ENCODE data around the gene ARHGEF11.

ARHGEF11 gene

GRCh38 chr1:157043685-157044084 is 1.9 kb downstream of the ARHGEF11 start:
- no peak overlapping the region for H3K9ac ChIP-seq (ENCODE audit: low read depth, low read length, poor library complexity, severe bottlenecking)
- H3K4me1 ChIP-seq (ENCODE audit: insufficient read depth, low read length, poor library complexity, severe bottlenecking), result no peaks in the 10 kb centered on the region
- no peak overlapping the region for H2AFZ ChIP-seq (ENCODE audit: low read length)
- TF ChIP-seq EZH2phosphoT487 (IDR thresholded peaks at IDR 0.05; ENCODE audit: borderline replicate concordance) (no peak), CTCF (conservative IDR thresholded peaks at IDR 0.05; ENCODE audit: low read length) (no peak)
- H3K4me3 ChIP-seq (ENCODE audit: low read length, poor library complexity, severe bottlenecking), result no peak overlapping the region
- H3K27me3 ChIP-seq (ENCODE audit: insufficient read depth, low read length, poor library complexity, severe bottlenecking), result peaks cover 54% of the 10 kb centered on the region
- H3K79me2 ChIP-seq (ENCODE audit: insufficient read depth, low read length), result no peaks in the 10 kb centered on the region
- no peak overlapping the region for H3K4me2 ChIP-seq (ENCODE audit: low read depth, low read length, poor library complexity, severe bottlenecking)
- no peaks in the 10 kb centered on the region for H3K9me3 ChIP-seq (ENCODE audit: insufficient read depth, low read depth, low read length)
- no peaks in the 10 kb centered on the region for H3F3A ChIP-seq (ENCODE audit: low read depth)
- H3K36me3 ChIP-seq (ENCODE audit: insufficient read depth, low read length), result no peaks in the 10 kb centered on the region
- H3K9me2 ChIP-seq (replicated peaks; ENCODE audit: low read depth, low read length), result no peaks in the 10 kb centered on the region
- H4K20me1 ChIP-seq (ENCODE audit: insufficient read depth, low read length, poor library complexity, severe bottlenecking), result no peaks in the 10 kb centered on the region

- H3K4me3 ChIP-seq (ENCODE audit: low read length, poor library complexity, severe bottlenecking), result no peak overlapping the region
- H3K4me1 ChIP-seq (ENCODE audit: insufficient read depth, low read length, poor library complexity, severe bottlenecking), result no peaks in the 10 kb centered on the region
- no peaks in the 10 kb centered on the region for H3F3A ChIP-seq (ENCODE audit: low read depth)
- H3K36me3 ChIP-seq (ENCODE audit: insufficient read depth, low read length), result no peaks in the 10 kb centered on the region
- H3K9ac ChIP-seq (ENCODE audit: low read depth, low read length, poor library complexity, severe bottlenecking), result no peak overlapping the region
- H3K9me2 ChIP-seq (replicated peaks; ENCODE audit: low read depth, low read length), result no peaks in the 10 kb centered on the region
- no peaks in the 10 kb centered on the region for H3K9me3 ChIP-seq (ENCODE audit: insufficient read depth, low read depth, low read length)
- no peaks in the 10 kb centered on the region for H3K79me2 ChIP-seq (ENCODE audit: insufficient read depth, low read length)
- peaks cover 46% of the 10 kb centered on the region for H3K27me3 ChIP-seq (ENCODE audit: insufficient read depth, low read length, poor library complexity, severe bottlenecking)
- TF ChIP-seq EZH2phosphoT487 (IDR thresholded peaks at IDR 0.05; ENCODE audit: borderline replicate concordance) (no peak), CTCF (conservative IDR thresholded peaks at IDR 0.05; ENCODE audit: low read length) (no peak)
- no peaks in the 10 kb centered on the region for H4K20me1 ChIP-seq (ENCODE audit: insufficient read depth, low read length, poor library complexity, severe bottlenecking)
- H2AFZ ChIP-seq (ENCODE audit: low read length), result no peak overlapping the region
- no peak overlapping the region for H3K4me2 ChIP-seq (ENCODE audit: low read depth, low read length, poor library complexity, severe bottlenecking)
Observed at GRCh38 chr1:157042846-157043245, 2.7 kb downstream of the ARHGEF11 start.

DNA sequence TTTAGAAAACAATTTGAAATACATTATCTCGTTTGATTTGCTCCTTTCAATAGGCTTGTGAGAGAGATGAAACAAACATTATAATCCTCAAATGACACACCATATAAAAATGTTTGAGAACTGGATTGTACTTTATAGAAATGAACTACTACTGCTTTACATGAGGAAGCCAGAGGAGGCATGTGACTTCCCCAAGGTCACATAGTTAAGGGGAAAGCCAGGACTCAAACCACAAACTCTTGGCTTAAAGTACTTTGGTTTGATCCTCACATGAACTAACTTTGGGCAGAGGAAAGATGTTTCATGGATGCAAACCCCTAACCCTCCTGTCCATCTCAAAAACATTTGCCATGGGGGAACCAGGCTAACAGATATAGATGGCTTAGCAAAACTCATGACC is 4.7 kb downstream of the ARHGEF11 start:
- Histone ChIP-seq H3F3A (ENCODE audit: low read depth) (no peaks in the 10 kb centered on the region), H4K20me1 (ENCODE audit: insufficient read depth, low read length, poor library complexity, severe bottlenecking) (no peaks in the 10 kb centered on the region), H3K4me1 (ENCODE audit: insufficient read depth, low read length, poor library complexity, severe bottlenecking) (no peaks in the 10 kb centered on the region), H3K9ac (ENCODE audit: low read depth, low read length, poor library complexity, severe bottlenecking) (no peak overlapping the region), H3K9me2 (replicated peaks; ENCODE audit: low read depth, low read length) (no peaks in the 10 kb centered on the region), H3K4me3 (ENCODE audit: low read length, poor library complexity, severe bottlenecking) (no peak overlapping the region), H3K79me2 (ENCODE audit: insufficient read depth, low read length) (no peaks in the 10 kb centered on the region), H3K27me3 (ENCODE audit: insufficient read depth, low read length, poor library complexity, severe bottlenecking) (peaks cover 45% of the 10 kb centered on the region), H3K36me3 (ENCODE audit: insufficient read depth, low read length) (no peaks in the 10 kb centered on the region), H3K4me2 (ENCODE audit: low read depth, low read length, poor library complexity, severe bottlenecking) (no peak overlapping the region), H2AFZ (ENCODE audit: low read length) (no peak overlapping the region), H3K9me3 (ENCODE audit: insufficient read depth, low read depth, low read length) (no peaks in the 10 kb centered on the region)
- TF ChIP-seq EZH2phosphoT487 (IDR thresholded peaks at IDR 0.05; ENCODE audit: borderline replicate concordance) (no peak), CTCF (conservative IDR thresholded peaks at IDR 0.05; ENCODE audit: low read length) (no peak)
